IPS-18c (cell line): Measurements from ENCODE around the gene PSIP1.

ENCODE experiments used
- H3K4me3 ChIP-seq: 2 replicates; pipeline ENCODE4 v1.7.0; 2013; ENCODE audit warnings: low read depth, mild to moderate bottlenecking, low read length, moderate library complexity; ENCODE audit not compliant: insufficient read depth
- H3K9me3 ChIP-seq: one replicate; pipeline ENCODE4 v1.6.1; 2013; ENCODE audit warnings: mild to moderate bottlenecking, low read length, moderate library complexity; ENCODE audit not compliant: control insufficient read depth, insufficient read depth

PSIP1 gene

DNA sequence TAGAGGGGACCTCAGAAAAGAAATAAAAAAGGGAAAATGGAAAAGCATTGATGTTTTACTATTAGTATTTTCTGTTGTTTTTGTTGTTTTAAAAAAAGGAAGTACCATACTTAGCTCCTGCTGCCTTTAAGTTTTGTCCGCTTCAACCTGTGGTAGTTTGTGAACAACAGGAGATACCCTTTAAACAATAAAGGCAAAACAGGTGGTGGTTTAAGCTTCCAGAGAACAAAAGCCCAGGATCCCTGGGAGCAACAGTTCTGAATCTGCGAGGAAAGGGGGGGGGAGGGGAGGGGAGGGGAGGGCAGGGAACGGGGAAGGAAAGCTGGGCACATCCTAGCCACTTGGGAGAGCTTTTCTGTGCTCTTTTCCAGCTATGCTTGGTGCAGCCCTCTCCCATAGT, 2.1 kb upstream of the PSIP1 start:
- no peaks in the 10 kb centered on the region for H3K9me3 ChIP-seq
- peak overlapping the region; percentile 17; the same call in 1 of the 2 replicates for H3K4me3 ChIP-seq

DNA sequence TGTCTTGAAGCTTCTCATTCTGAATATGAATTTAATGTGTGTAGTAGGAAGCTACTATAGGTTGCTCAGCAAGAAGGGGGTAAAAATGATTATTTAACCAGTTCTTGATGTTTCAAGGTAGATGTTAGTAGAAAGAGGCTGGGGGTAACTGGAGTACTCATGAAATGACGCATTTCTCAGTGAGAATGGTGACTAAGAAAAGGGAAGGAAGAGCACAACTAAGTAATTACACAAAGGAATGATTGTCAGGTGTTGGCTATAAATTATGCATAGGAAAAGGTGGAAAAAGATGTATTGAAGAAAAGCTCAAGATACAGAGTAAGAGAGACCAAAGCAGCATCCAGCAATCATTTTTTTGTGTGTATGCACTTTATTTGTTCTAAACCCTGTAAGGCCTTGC, 1.4 kb upstream of the PSIP1 start:
- H3K4me3 ChIP-seq: peak overlapping the region; percentile 2; the same call in 1 of the 2 replicates
- H3K9me3 ChIP-seq: no peaks in the 10 kb centered on the region

DNA sequence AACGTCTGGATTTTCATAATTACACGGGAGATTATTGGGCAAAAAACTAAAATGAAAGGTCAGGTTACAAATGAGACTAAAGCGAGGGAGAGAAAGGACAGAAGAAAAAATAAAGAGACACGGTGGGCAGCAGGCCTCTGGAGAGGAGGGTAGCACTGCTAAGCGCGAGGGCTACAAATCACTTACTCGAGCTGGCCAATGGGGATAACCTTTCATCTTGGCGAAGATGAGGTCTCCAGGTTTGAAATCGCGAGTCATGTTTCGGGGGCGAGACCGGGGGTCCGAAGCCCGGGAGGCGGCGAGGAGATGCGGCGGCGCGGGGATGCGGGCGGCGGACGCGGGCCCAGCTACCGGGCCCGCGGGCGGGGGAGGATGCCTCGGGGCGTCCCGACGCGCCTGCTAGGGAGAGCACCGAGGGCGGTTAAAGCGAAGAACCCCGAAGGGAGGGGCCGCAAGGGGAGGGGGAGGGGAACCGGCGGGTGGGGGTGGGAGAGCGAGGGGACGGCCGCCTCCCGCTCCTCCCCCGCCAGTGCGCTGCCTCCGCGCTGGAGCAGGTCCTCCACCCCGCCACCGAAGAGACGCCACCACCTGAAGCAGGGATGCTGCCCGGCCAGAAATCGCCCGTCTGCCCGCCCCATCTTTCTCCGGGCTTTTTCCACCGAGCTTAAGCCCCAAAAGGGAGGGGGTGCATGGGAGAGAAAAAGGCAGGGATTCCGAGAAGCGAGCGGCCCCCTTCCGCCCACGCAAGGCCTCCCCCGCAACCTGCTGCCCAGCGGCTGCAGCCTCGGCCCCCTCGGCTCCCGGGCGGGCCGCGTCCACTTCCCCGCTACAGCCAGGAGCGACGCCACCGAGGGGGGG, 610 bp downstream of the PSIP1 start:
- H3K4me3 ChIP-seq: peak overlapping the region; percentile 92
- no peaks in the 10 kb centered on the region for H3K9me3 ChIP-seq

DNA sequence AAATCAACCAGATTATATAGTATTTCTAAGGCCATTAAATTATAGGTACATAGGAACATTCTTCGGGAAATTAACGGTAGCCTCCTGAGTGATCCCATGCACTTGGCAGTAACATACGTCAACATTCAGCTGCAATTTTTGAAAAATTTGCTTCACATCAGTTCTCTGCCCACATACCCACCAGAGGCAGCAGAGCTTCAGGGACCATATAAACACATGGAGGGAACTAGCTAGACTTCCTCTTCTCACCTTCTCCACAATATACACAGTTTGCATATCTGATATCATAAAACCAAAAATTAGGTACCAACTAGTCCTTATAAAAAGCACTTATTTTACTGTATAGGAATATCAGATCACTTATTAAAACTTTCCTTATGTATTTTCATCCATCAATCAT, 4.8 kb downstream of the PSIP1 start:
- H3K9me3 ChIP-seq: no peaks in the 10 kb centered on the region
- no peak overlapping the region for H3K4me3 ChIP-seq

DNA sequence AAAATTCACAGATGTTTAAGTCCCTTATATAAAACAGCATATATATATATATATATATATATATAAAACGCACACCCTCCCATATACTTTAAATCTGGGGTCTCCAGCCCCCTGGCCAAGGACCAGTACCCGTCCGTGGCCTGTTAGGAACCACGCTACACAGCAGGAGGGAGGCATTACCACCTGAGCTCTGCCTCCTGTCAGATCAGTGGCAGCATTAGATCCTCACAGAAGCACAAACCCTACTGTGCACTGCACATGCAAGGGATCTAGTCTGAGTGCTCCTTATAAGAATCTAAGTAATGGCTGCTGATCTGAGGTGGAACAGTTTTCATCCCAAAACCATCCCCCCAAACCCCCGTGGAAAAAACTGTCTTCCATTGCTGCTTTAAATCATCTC, 9.0 kb downstream of the PSIP1 start:
- Histone ChIP-seq H3K9me3 (peaks cover 2% of the 10 kb centered on the region), H3K4me3 (no peak overlapping the region)

DNA sequence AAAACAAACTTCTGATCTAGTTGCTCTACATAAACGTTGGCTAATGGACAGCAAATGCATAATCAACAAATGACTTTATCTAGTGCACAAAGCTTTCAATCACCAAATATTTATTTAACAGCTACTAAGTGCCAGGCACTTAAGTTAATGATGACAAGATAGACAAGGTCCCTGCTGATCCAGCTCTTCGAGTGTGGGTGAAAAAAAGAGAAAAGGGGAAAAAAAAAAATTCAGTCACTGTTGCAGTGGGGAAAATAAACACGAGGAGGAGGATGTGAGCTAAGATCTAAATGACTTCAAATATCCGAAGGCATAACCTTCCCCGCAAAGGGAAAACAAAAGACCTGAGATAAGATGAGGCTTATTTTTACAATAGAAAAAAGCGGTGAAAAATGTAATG, 9.6 kb downstream of the PSIP1 start:
- Histone ChIP-seq H3K9me3 (peaks cover 2% of the 10 kb centered on the region), H3K4me3 (no peak overlapping the region)

DNA sequence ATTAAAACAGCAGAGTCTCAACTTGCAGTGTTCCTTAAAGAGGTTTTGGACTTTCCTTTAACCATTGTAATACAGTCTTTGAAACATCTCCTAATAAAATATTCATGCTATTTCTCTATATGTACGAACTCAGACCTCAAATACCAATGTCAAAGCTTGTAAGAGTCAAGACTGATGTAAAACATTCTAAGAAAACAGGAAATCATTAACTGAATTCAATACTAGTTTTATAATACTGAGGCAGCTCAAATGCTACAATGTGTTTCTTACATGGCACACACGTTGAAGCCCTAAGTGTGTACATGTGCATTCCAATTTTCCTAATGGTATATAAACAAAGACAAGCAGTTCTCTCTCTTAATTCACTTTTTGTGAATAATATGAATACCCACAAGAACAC, 11.6 kb downstream of the PSIP1 start:
- Histone ChIP-seq H3K9me3 (peaks cover 2% of the 10 kb centered on the region), H3K4me3 (no peak overlapping the region)

DNA sequence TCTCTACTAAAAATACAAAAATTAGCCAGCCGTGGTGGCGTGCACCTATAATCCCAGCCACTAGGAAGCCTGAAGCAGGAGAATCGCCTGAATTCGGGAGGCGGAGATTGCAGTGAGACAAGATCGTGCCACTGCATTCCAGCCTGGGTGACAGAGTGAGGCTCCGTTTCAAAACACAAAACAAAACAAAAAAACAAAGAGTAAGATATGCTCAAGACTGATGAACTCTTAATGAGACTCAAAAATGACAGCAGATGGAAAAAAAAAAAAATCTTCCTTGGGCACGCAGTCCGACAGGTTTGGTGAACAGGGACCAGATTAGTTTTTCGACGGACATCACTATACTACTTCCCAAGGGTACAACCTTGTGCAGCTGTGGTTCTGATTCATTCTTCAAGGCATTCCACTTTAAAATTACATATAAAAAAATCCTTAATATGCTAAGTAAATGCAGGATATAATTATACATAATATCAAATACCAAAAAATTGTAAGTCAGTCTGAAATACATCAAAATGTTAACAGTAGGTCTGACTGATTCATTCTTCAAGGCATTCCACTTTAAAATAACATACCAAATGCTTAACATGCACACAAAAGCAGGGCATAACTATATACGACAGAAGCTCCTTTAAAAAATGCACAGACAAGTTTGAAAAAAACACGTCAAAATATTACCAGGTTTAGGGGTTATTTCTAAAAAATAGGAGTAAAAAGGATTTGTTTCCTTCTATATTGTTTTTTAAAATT, 12.3 kb downstream of the PSIP1 start:
- Histone ChIP-seq H3K9me3 (peaks cover 2% of the 10 kb centered on the region), H3K4me3 (no peak overlapping the region)

DNA sequence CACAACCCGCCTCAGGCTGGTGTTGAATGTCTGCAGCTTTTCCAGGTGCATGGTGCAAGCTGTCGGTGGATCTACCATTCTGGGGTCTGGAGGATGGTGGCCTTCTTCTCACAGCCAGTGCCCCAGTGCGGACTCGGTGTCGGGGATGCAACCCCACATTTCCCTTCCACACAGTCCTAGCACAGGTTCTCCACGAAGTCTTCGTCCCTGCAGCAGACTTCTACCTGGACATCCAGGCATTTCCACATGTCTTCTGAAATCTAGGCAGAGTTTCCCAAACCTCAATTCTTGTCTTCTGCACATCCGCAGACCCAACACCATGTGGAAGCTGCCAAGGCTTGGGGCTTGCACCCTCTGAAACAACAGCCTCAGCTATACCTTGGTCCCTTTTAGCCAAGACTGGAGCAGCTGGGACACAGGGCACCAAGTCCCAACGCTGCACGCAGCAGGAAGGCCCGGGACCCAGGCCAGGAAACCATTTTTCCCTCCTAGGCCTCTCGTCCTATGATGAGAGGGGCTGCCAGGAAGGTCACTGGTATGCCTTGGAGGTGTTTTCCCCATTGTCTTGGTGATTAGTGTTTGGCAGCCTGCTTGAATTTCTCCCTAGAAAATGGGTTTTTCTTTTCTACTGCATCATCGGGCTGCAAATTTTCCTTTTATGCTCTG, 18.2 kb downstream of the PSIP1 start:
- peaks cover 6% of the 10 kb centered on the region for H3K9me3 ChIP-seq
- no peak overlapping the region; the same call in 1 of the 2 replicates for H3K4me3 ChIP-seq

DNA sequence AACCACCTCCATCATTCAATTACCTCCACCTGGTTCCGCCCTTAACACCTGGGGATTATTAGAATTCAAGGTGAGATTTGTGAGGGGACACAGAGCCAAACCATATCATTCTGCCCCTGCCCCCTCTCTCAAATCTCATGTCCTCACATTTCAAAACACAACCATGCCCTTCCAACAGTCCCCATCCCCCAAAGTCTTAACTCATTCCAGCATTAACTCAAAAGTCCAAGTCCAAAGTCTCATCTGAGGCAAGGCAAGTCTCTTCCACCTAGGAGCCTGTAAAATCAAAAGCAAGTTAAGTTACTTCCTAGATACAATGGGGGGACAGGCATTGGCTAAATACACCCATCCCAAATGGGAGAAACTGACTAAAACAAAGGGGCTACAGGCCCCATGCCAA, 18.8 kb downstream of the PSIP1 start:
- Histone ChIP-seq H3K9me3 (peaks cover 4% of the 10 kb centered on the region), H3K4me3 (no peak overlapping the region)

DNA sequence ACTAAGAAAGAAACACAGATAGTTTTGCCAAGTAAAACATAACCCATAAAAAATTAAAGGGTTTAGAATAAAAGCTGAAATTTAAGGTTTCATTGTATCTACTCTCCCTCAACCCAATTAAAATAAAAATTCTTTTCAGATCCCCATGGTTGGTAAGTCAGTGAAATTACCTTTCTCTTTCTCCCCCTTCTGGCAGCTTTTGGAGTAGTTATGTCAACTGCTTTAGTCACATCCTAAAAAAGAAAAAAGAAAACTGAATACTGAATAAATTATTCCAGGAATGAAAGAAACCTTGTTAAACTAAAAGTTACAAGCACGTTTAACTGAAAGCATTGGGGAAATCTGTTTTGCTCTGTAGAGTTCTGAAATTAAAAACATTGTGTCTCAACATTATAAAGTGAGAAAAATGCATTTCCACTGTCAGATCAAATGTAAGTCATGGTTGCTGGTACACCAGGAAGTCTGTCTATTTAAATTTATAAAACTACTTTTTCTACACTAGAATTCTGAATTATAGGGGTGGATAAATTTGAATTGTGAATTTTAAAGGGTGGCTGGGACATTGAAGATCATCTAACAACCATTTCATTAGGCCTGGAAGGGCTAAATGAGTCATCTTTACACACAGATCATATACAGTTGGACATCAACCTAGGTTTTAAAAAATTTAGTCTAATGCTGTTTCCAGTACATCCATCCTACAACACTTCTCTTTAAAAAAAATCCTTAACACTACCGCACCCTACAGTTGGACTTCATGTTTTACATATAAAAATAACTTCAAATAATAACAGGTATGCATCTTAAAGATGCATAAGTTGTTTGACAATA, 24.7 kb downstream of the PSIP1 start:
- Histone ChIP-seq H3K4me3 (no peak overlapping the region), H3K9me3 (no peaks in the 10 kb centered on the region)

DNA sequence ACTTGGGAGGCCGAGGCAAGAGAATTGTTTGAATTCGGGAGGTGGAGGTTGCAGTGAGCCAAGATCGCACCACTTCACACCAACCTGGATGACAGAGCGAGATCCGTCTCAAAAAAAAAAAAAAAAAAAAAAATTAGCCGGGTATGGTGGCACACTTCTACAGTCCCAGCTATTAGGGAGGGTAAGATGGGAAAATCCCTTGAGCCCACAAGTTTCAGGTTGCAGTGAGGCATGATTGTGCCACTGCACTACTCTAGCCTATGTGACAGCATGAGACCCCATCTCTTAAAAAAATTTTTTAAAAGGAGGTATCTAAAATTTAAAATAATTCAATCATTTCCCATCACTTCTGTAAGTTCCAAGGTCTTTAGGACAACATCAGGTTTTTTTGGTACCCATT, 26.0 kb downstream of the PSIP1 start:
- Histone ChIP-seq H3K9me3 (no peaks in the 10 kb centered on the region), H3K4me3 (no peak overlapping the region)

DNA sequence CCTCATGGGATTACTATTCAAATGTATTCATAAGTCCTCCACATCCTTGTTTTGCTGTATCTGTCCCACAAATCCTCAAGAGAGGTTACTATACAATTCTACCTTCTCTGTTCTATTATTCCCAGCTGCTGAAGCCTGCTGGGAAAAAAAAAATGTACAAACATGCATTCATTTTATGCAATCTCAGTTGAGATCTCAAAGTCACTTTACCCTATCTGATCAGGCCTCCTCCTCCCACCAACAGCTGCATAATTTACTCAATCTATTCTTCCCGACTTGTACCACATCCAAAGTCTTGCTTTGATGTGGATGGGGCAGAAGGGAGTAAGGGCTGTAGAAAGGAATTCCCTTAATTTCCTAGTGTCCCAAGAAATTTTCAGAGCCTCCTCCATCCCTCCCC, 28.6 kb downstream of the PSIP1 start:
- H3K9me3 ChIP-seq: no peaks in the 10 kb centered on the region

DNA sequence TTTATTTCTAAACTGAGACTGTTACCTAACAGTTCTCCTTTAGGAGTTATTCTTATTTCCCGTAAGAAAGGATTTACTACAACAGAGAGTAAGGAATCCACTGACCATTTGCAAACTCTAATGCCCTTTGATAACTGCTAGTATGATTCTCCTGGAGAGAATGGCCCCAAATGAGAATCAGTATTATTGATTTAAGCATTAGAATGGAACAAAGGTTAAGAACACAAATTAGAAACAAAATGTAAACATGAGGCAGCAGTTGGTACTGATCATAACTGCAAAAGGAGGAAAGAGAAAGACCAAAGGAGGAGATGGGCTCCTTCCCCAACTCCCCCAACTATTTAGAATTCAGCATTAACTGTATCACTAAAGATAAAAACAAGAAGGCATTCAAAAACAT, 30.7 kb downstream of the PSIP1 start:
- Histone ChIP-seq H3K9me3 (no peaks in the 10 kb centered on the region), H3K4me3 (no peak overlapping the region)

More for the DNA sequence above, 28.6 kb downstream of the PSIP1 start:
- H3K4me3 ChIP-seq: no peak overlapping the region

DNA sequence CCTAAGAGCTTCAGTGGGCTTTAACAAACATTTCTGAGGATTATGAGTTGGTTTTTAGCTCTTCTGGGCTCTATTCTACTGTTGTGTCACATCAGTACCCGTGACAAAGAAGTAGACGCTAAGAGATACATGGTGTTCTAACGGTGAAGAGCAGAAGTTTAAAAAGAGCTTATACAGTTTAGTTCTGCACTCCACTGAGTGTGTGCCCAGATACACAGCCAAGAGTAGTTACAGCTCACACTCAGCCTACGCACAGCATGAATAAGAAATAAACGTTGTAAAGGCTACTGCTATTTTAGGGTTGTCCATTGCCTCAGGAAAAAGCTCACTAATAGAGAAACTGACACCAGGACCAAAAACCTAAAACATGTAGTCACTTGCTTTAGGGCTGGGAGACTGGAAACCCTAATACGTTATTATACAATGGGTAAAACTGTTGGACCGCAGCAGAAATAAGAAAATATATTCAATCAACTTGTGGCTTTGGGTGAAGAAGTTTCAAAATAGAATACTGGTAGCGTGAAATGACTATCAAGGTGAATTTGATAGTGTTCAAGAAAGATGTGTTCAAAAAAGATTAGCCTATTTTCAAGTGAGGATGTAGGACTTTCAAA, 34.7 kb downstream of the PSIP1 start:
- H3K4me3 ChIP-seq: no peak overlapping the region
- no peaks in the 10 kb centered on the region for H3K9me3 ChIP-seq

DNA sequence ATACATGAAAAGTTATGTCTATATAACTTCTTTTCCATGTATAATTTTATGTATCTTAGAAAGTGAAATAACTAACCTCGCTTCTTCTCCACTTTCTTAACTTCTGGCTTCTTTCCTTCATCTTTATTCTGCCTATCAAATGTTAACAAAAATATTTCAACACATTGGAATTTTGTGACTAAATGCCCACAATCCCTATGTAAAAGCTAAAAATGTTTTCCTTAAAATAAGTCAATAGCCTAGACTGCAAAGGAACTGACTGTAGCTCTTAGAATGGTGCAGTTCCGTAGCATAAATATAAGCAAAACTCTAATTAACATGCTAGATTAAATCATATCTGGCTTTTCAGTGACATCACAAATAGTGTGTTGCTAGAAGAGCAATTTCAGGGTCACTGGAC, 40.9 kb downstream of the PSIP1 start:
- H3K9me3 ChIP-seq: no peaks in the 10 kb centered on the region
- no peak overlapping the region for H3K4me3 ChIP-seq

DNA sequence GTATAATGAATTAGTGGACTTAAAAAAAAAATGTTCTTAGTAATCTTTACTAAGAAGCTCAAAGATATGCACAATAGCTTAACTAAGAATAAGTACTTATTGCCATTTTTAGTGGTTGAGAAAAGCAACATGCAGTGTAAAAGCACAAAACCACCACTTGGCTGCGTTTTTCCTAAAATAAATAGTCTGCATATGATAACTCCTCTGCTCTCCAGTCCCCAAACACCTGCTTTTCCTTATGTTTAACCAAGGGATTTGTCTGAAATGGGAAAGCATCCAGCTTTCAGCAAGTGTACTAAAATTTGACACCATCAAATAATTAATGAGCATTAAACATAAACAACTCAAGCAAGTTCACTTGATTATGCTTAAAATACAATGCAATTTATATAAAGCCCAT, 41.4 kb downstream of the PSIP1 start:
- H3K4me3 ChIP-seq: no peak overlapping the region
- H3K9me3 ChIP-seq: no peaks in the 10 kb centered on the region
